Hepatocyte (in vitro differentiated cells): ENCODE data around the gene CAPRIN2. TPM values are rescaled to one million over a fixed set of nuclear protein-coding genes. Genes with fewer than 3 reads are reported as not detected.
A peak's percentile ranks its signal among the peaks of the same experiment; 100 is the strongest.

Source experiments
- DNase-seq: peaks from one replicate; pipeline ENCODE4 v3.0.0-alpha.2; 2016; ENCODE audit warnings: low spot score
- H2AFZ ChIP-seq: fragments of 200-600 bp; sonication (generic); 2 replicates; pipeline ENCODE4 v1.6.0; 2016; ENCODE audit warnings: antibody characterized with exemption, mild to moderate bottlenecking
- H3K27ac ChIP-seq: fragments of 200-600 bp; sonication (generic); 2 replicates; pipeline ENCODE4 v1.5.1; 2016; ENCODE audit warnings: mild to moderate bottlenecking
- H3K27me3 ChIP-seq: fragments of 200-600 bp; sonication (generic); 2 replicates; pipeline ENCODE4 v1.6.1; 2016
- H3K36me3 ChIP-seq: fragments of 200-600 bp; sonication (generic); replicated peaks from 2 replicates; pipeline ENCODE4 v1.5.1; 2016; ENCODE audit warnings: low read depth; ENCODE audit not compliant: insufficient read depth
- H3K4me1 ChIP-seq: fragments of 200-600 bp; sonication (generic); 2 replicates; pipeline ENCODE4 v1.5.1; 2016; ENCODE audit warnings: mild to moderate bottlenecking, moderate library complexity; ENCODE audit not compliant: insufficient read depth
- H3K4me2 ChIP-seq: fragments of 200-600 bp; sonication (generic); 2 replicates; pipeline ENCODE4 v1.6.0; 2016
- H3K4me3 ChIP-seq: fragments of 200-600 bp; sonication (generic); 2 replicates; pipeline ENCODE4 v1.5.1; 2016; ENCODE audit warnings: mild to moderate bottlenecking
- H3K79me2 ChIP-seq: fragments of 200-600 bp; sonication (generic); 2 replicates; pipeline ENCODE4 v1.6.0; 2017; ENCODE audit warnings: mild to moderate bottlenecking
- H3K9me2 ChIP-seq: fragments of 200-600 bp; sonication (generic); replicated peaks from 2 replicates; pipeline ENCODE4 v1.6.0; 2017; ENCODE audit warnings: mild to moderate bottlenecking; ENCODE audit not compliant: insufficient read depth
- H3K9me3 ChIP-seq: fragments of 200-600 bp; sonication (generic); 2 replicates; pipeline ENCODE4 v1.5.1; 2016; ENCODE audit warnings: low read depth, mild to moderate bottlenecking
- H4K20me1 ChIP-seq: fragments of 200-600 bp; sonication (generic); 2 replicates; pipeline ENCODE4 v1.6.0; 2016; ENCODE audit warnings: mild to moderate bottlenecking; ENCODE audit not compliant: insufficient read depth, poor library complexity, severe bottlenecking
- EZH2 ChIP-seq: fragments of 200-600 bp; sonication (generic); IDR thresholded peaks from 2 replicates; pipeline ENCODE4 v1.6.1; 2016; ENCODE audit warnings: antibody characterized with exemption, mild to moderate bottlenecking, borderline replicate concordance
- EZH2phosphoT487 ChIP-seq: fragments of 200-600 bp; sonication (generic); IDR thresholded peaks from one replicate; pipeline ENCODE4 v1.6.1; 2018; ENCODE audit warnings: antibody characterized with exemption, mild to moderate bottlenecking, low read depth, moderate library complexity; ENCODE audit not compliant: unreplicated experiment, severe bottlenecking
- whole genome bisulfite sequencing: methylation state at CpG from one replicate; pipeline ENCODE4 v1.1.6; 2016; ENCODE audit warnings: low lambda C conversion rate; ENCODE audit errors: missing lambda C conversion rate; 5-methylcytosine and 5-hydroxymethylcytosine counted together
- polyA plus RNA-seq: library from polyadenylated mRNA; unstranded; fragments of >200 nt; fragmentation: Nextera tagmentation; extraction: Ambion mirVana; gene quantifications from 2 replicates; pipeline ENCODE4 v1.2.1, GENCODE V29; 2016
- total RNA-seq: library from RNA; depleted of rRNA; stranded (reverse); fragments of >200 nt; gene quantifications from 2 replicates; pipeline ENCODE4 v1.2.3, GENCODE V29; 2014
- TF ChIP-seq, protein P1 (sequence below): fragments of 200-600 bp; sonication (generic); IDR thresholded peaks from 2 replicates; pipeline ENCODE4 v1.5.1; 2016; ENCODE audit warnings: antibody characterized with exemption, mild to moderate bottlenecking; ENCODE audit not compliant: poor library complexity

Gene CAPRIN2
- total and polyA plus RNA-seq, 2 experiments from 2014 or later = 19.0 to 25.4 TPM

DNA sequence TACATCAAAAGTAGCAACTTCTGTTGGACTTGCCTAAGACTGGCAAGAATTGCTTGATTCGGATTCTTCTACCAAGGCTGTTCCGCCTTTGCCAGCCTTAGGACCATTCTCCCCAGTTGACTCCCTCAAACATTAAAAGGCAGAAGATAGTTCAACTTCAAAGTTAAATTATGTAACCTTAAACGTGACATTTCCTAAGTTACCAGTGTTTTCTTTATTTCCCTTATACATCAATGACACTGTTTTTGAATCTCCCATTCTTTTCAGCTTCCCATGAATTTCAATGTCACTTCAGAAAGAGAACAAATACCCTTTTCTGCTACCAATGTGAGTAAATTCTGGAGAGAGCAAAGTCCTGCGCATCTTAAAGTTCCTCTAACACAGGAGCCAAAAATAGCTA is 25.2 kb downstream of the CAPRIN2 start:
- no peaks in the 10 kb centered on the region for H3K79me2 ChIP-seq
- H3K9me2 ChIP-seq = no peaks in the 10 kb centered on the region
- no peak overlapping the region for H2AFZ ChIP-seq
- no peaks in the 10 kb centered on the region for H3K27me3 ChIP-seq
- DNase-seq = no peak
- no peak overlapping the region for H3K4me3 ChIP-seq
- no peak overlapping the region for H3K27ac ChIP-seq
- 95% methylated on average over 4 of the region's 4 CpGs for WGBS
- H4K20me1 ChIP-seq = no peaks in the 10 kb centered on the region
- no peaks in the 10 kb centered on the region for H3K36me3 ChIP-seq
- H3K4me1 ChIP-seq = no peaks in the 10 kb centered on the region
- TF ChIP-seq, protein P1, sequence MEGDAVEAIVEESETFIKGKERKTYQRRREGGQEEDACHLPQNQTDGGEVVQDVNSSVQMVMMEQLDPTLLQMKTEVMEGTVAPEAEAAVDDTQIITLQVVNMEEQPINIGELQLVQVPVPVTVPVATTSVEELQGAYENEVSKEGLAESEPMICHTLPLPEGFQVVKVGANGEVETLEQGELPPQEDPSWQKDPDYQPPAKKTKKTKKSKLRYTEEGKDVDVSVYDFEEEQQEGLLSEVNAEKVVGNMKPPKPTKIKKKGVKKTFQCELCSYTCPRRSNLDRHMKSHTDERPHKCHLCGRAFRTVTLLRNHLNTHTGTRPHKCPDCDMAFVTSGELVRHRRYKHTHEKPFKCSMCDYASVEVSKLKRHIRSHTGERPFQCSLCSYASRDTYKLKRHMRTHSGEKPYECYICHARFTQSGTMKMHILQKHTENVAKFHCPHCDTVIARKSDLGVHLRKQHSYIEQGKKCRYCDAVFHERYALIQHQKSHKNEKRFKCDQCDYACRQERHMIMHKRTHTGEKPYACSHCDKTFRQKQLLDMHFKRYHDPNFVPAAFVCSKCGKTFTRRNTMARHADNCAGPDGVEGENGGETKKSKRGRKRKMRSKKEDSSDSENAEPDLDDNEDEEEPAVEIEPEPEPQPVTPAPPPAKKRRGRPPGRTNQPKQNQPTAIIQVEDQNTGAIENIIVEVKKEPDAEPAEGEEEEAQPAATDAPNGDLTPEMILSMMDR = no peak
- no peak for TF ChIP-seq EZH2
- no peak for TF ChIP-seq EZH2phosphoT487
- no peak overlapping the region for H3K4me2 ChIP-seq
- H3K9me3 ChIP-seq = no peaks in the 10 kb centered on the region

DNA sequence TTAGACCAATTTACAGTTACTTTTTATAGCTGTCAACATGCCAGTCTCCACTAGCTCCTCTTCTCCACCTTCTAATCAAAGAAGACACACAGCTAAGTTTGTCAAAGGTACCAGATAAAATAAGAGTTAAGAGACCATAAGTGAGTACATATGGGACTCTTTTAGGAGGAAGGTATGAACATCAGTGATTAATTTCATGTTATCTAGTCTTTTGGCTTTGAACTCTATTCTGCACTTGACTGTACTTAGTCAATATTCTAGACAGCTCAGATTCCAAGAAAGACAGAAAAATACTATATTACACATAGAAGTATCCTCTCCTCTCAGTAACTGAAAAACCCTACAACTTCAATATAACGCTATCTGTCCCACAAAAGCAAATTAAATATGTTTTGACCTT is 28.1 kb downstream of the CAPRIN2 start:
- 94% methylated on average over 1 of the region's 1 CpG for WGBS
- Histone ChIP-seq H4K20me1 (no peaks in the 10 kb centered on the region), H3K27me3 (no peaks in the 10 kb centered on the region), H3K27ac (no peak overlapping the region), H3K4me2 (no peak overlapping the region), H3K9me3 (no peaks in the 10 kb centered on the region), H3K4me3 (no peak overlapping the region), H3K4me1 (no peaks in the 10 kb centered on the region), H3K36me3 (no peaks in the 10 kb centered on the region), H3K79me2 (no peaks in the 10 kb centered on the region), H2AFZ (no peak overlapping the region), H3K9me2 (no peaks in the 10 kb centered on the region)
- TF ChIP-seq EZH2 = no peak
- TF ChIP-seq EZH2phosphoT487 = no peak
- TF ChIP-seq, protein P1 = no peak
- no peak for DNase-seq

DNA sequence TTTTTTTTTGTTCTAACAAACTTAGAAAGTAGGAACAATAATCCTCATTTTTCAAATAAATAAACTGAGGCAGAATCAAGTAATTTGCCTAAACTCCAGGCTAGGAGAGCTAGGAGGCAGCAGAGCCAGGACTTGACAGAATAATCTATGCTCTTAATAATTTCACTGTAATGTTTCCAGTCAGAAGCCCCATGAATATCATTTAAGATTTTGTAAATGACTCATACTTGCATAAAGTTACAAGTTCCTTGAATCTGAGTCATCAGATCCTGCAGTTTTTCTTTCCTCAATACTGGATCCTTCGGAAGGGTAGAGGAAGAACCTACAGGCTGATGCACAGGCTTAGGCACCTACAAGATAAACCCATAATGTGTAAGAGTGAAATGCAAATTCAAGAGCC is 29.0 kb downstream of the CAPRIN2 start:
- DNase-seq = peak; percentile 7
- Histone ChIP-seq H3K27me3 (no peaks in the 10 kb centered on the region), H4K20me1 (no peaks in the 10 kb centered on the region), H3K27ac (no peak overlapping the region), H3K9me2 (no peaks in the 10 kb centered on the region), H3K4me2 (no peak overlapping the region), H2AFZ (no peak overlapping the region), H3K4me1 (no peaks in the 10 kb centered on the region), H3K79me2 (no peaks in the 10 kb centered on the region), H3K36me3 (no peaks in the 10 kb centered on the region), H3K9me3 (no peaks in the 10 kb centered on the region), H3K4me3 (no peak overlapping the region)
- TF ChIP-seq, protein P1 = no peak
- TF ChIP-seq EZH2phosphoT487 (no peak), EZH2 (no peak)
- 81% methylated on average over 1 of the region's 1 CpG for WGBS

DNA sequence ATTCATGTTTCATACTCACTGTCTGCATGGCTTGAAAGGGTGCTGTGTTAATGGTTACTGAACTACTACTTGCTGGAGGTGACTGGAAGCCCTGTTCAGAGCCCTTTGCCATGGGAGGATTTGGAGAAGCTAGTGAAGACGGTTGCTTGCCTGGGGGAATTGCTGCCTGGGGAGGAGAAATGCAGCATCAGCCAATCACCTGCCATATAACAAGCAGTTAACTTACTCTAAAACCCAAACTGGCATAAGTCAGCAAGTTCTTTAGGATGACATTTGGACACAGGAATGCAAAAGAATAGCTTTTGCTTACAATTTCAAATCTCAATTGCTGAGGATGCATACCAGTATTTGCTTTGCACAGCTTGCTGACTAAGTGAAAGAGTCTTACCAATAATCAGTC is 35.7 kb downstream of the CAPRIN2 start:
- no peak overlapping the region for H2AFZ ChIP-seq
- DNase-seq = peak; percentile 5

More for the DNA sequence above, 35.7 kb downstream of the CAPRIN2 start:
- Histone ChIP-seq H3K4me1 (no peaks in the 10 kb centered on the region), H4K20me1 (no peaks in the 10 kb centered on the region), H3K36me3 (no peaks in the 10 kb centered on the region), H3K27ac (peak overlapping the region; percentile 29), H3K27me3 (no peaks in the 10 kb centered on the region), H3K4me2 (no peak overlapping the region), H3K9me2 (no peaks in the 10 kb centered on the region), H3K79me2 (no peaks in the 10 kb centered on the region), H3K9me3 (no peaks in the 10 kb centered on the region), H3K4me3 (no peak overlapping the region)
- WGBS = 40% methylated on average over 1 of the region's 1 CpG
- no peak for TF ChIP-seq EZH2
- TF ChIP-seq, protein P1 = no peak
- TF ChIP-seq EZH2phosphoT487 = no peak
